A673 (cell line): Measurements from ENCODE around the gene GOLGA1. TPM values are rescaled to one million over a fixed set of nuclear protein-coding genes. Genes with fewer than 3 reads are reported as not detected.

ENCODE experiments used
- BruUV-seq: library from RNA; stranded (reverse); fragments of 400-500 nt; replicated peaks from 2 replicates; lab custom pipeline; 2021; lab: Mats Ljungman, UMichigan
- CTCF ChIA-PET: fragments of 300-600 bp; sonication (Branson Sonifier 250); formaldehyde crosslinking; loops from one replicate; lab custom pipeline; 2022; ENCODE audit warnings: antibody characterized with exemption; lab: Charles Lee
- POLR2A ChIA-PET: fragments of 300-600 bp; sonication (Branson Sonifier 250); formaldehyde crosslinking; loops from one replicate; lab custom pipeline; 2022; ENCODE audit warnings: antibody characterized with exemption; ENCODE audit not compliant: low non-redundant PET; lab: Charles Lee
- DNase-seq: peaks from one replicate; pipeline ENCODE4 v3.0.0-alpha.2; 2015; ENCODE audit warnings: low spot score
- H3K27ac ChIP-seq: fragments of 200-600 bp; sonication (generic); 2 replicates; pipeline ENCODE4 v1.5.1; 2016; ENCODE audit warnings: mixed run types, low read depth, mild to moderate bottlenecking, mixed read lengths, antibody characterized with exemption, low read length; ENCODE audit not compliant: poor library complexity, severe bottlenecking
- H3K27me3 ChIP-seq: fragments of 200-600 bp; sonication (generic); replicated peaks from 2 replicates; pipeline ENCODE4 v1.6.1; 2017; ENCODE audit warnings: mixed run types, low read depth, mild to moderate bottlenecking, mixed read lengths, antibody characterized with exemption, low read length; ENCODE audit not compliant: insufficient read depth, poor library complexity
- H3K36me3 ChIP-seq: fragments of 200-600 bp; sonication (generic); 2 replicates; pipeline ENCODE4 v1.6.1; 2016; ENCODE audit warnings: mixed run types, mild to moderate bottlenecking, mixed read lengths, antibody characterized with exemption, low read length; ENCODE audit not compliant: insufficient read depth, poor library complexity, severe bottlenecking
- H3K4me1 ChIP-seq: fragments of 200-600 bp; sonication (generic); 2 replicates; pipeline ENCODE4 v1.6.1; 2017; ENCODE audit warnings: mixed run types, mild to moderate bottlenecking, mixed read lengths, antibody characterized with exemption, low read length; ENCODE audit not compliant: insufficient read depth, poor library complexity, severe bottlenecking
- H3K4me3 ChIP-seq: fragments of 200-600 bp; sonication (generic); 2 replicates; pipeline ENCODE4 v1.5.1; 2016; ENCODE audit warnings: low read depth, mixed run types, mild to moderate bottlenecking, mixed read lengths, low read length; ENCODE audit not compliant: poor library complexity, severe bottlenecking
- H3K9me3 ChIP-seq: fragments of 200-600 bp; sonication (generic); 2 replicates; pipeline ENCODE4 v1.6.1; 2016; ENCODE audit warnings: mixed run types, low read depth, mild to moderate bottlenecking, mixed read lengths, antibody characterized with exemption, low read length; ENCODE audit not compliant: poor library complexity, severe bottlenecking
- CTCF ChIP-seq: fragments of 300-800, 200-600 bp; sonication (generic); conservative IDR thresholded peaks from 2 replicates; pipeline ENCODE4 v1.5.1; 2017; ENCODE audit warnings: low read depth, mild to moderate bottlenecking, antibody characterized with exemption, low read length, moderate library complexity, mixed read lengths
- EZH2 ChIP-seq: fragments of 200-600 bp; sonication (generic); IDR thresholded peaks from 2 replicates; pipeline ENCODE4 v1.6.1; 2017; ENCODE audit warnings: borderline replicate concordance, low read depth, mild to moderate bottlenecking, mixed read lengths, antibody characterized with exemption, low read length; ENCODE audit not compliant: poor library complexity, severe bottlenecking
- intact Hi-C: fragments of 100-400 bp; cut with micrococcal nuclease; formaldehyde crosslinking; loops from one replicate; pipeline ENCODE4 v1.10.0; 2022; ENCODE audit not compliant: unreplicated experiment
- total RNA-seq: library from RNA; stranded (reverse); gene quantifications from 2 replicates; pipeline ENCODE4 v1.2.3, GENCODE V29; 2021

Gene GOLGA1
- total RNA-seq, 1 experiment from 2014 or later: 21.7 TPM

- H3K36me3 ChIP-seq: peaks cover 46% of the 10 kb centered on the region
- H3K9me3 ChIP-seq: no peaks in the 10 kb centered on the region
- POLR2A ChIA-PET: no interaction called here
- H3K27me3 ChIP-seq: no peaks in the 10 kb centered on the region
- TF ChIP-seq CTCF (peak; percentile 52), EZH2 (no peak)
- BruUV-seq: no TSS peak
- H3K4me3 ChIP-seq: no peak overlapping the region
- intact Hi-C loops: loop anchor here (10.0 kb wide), 3 partner anchors 289 to 519 kb away; partner anchors contain the start of genes PSMB7 and SCAI
- CTCF ChIA-PET: interaction anchor here (0.8 to 1.1 kb wide), 2 partner anchors 87 to 239 kb away, joined by 3 to 4 read pairs; no protein-coding TSS in a partner anchor
- H3K27ac ChIP-seq: no peak overlapping the region
- H3K4me1 ChIP-seq: peaks cover 24% of the 10 kb centered on the region
- DNase-seq: peak; percentile 57
Observed at GRCh38 chr9:124855944-124856765, 84.7 kb downstream of the GOLGA1 start.

- ChIA-PET CTCF (no interaction called here), POLR2A (no interaction called here)
- Histone ChIP-seq H3K27me3 (no peaks in the 10 kb centered on the region), H3K27ac (no peak overlapping the region), H3K4me1 (peaks cover 24% of the 10 kb centered on the region), H3K4me3 (no peak overlapping the region), H3K9me3 (no peaks in the 10 kb centered on the region), H3K36me3 (peaks cover 40% of the 10 kb centered on the region)
- no TSS peak for BruUV-seq
- TF ChIP-seq CTCF (no peak), EZH2 (no peak)
- no peak for DNase-seq
- intact Hi-C loops: loop anchor here (10.0 kb wide), 3 partner anchors 289 to 519 kb away; partner anchors contain the start of genes PSMB7 and SCAI
Observed at GRCh38 chr9:124855566-124855943, 85.3 kb downstream of the GOLGA1 start.

DNA sequence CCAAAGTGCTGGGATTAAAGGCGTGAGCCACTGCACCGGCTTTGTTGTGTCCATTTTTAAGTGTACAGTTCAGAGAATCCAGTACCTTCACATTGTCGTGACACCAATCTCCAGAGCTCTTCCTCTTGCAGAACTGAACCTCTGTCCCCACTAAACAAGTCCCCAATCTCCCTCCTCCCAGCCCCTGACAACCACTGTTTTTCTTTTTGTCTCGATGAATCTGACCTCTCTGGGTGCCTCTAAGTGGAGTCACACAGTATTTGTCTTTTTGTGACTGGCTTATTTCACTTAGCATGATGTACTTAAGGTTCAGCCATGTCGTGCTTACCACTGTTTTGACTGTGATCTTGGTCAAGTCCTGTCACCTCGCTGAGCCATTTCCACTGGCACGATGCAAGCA lies 86.1 kb downstream of the GOLGA1 start:
- H3K4me3 ChIP-seq: no peak overlapping the region
- CTCF ChIA-PET: interaction anchor here (0.6 kb wide), 1 partner anchor 9 kb away, joined by 3 read pairs; no protein-coding TSS in a partner anchor
- peaks cover 17% of the 10 kb centered on the region for H3K4me1 ChIP-seq
- no peaks in the 10 kb centered on the region for H3K9me3 ChIP-seq
- H3K27me3 ChIP-seq: no peaks in the 10 kb centered on the region
- peaks cover 33% of the 10 kb centered on the region for H3K36me3 ChIP-seq
- peak overlapping the region; percentile 45 for H3K27ac ChIP-seq
- DNase-seq: no peak
- POLR2A ChIA-PET: interaction anchor here (0.6 kb wide), 2 partner anchors 23 to 278 kb away, joined by 5 to 8 read pairs; no protein-coding TSS in a partner anchor
- intact Hi-C loops: loop anchor here (5.0 to 10.0 kb wide), 4 partner anchors 238 to 520 kb away; partner anchors contain the start of genes PSMB7 and SCAI
- no TSS peak for BruUV-seq
- TF ChIP-seq EZH2 (no peak), CTCF (no peak)
